K562 (cell line): ENCODE results near the gene GNPTAB.
"Not testable (repeated sequence)": the region's sequence is repeated elsewhere in the genome, so short reads cannot be mapped to it uniquely, and the experiment has no call there.

ENCODE experiments used
- CHD2 ChIP-seq: IDR thresholded peaks from 2 replicates; pipeline ENCODE4 v1.6.1; 2011; ENCODE audit warnings: low read depth, low read length
- DNMT1 ChIP-seq: fragments of 450-650 bp; IDR thresholded peaks from 2 replicates; pipeline ENCODE4 v1.6.1; 2016; ENCODE audit warnings: antibody characterized with exemption, mild to moderate bottlenecking
- E2F1 ChIP-seq: sonication (generic); formaldehyde crosslinking; IDR thresholded peaks from 2 replicates; pipeline ENCODE4 v1.8.1; 2023; ENCODE audit warnings: mild to moderate bottlenecking, missing genetic modification reagents, moderate library complexity
- GTF3C2 ChIP-seq: IDR thresholded peaks from 3 replicates; pipeline ENCODE4 v1.6.1; 2011; ENCODE audit warnings: borderline replicate concordance, mild to moderate bottlenecking, moderate library complexity; ENCODE audit not compliant: insufficient read length; ENCODE audit errors: extremely low read depth
- NFRKB ChIP-seq: fragments of 450-650 bp; IDR thresholded peaks from 2 replicates; pipeline ENCODE4 v1.6.1; 2016; ENCODE audit warnings: low read depth
- NR0B1 ChIP-seq: fragments of 450-650 bp; IDR thresholded peaks from one replicate; pipeline ENCODE4 v1.6.1; 2018; ENCODE audit warnings: mild to moderate bottlenecking, moderate library complexity; ENCODE audit not compliant: partially characterized antibody
- RFX5 ChIP-seq: IDR thresholded peaks from 2 replicates; pipeline ENCODE4 v1.6.1; 2011; ENCODE audit warnings: low read depth, mild to moderate bottlenecking, improper control_type of control experiment, low read length
- SETDB1 ChIP-seq: IDR thresholded peaks from one replicate; pipeline ENCODE4 v1.6.1; 2012; ENCODE audit warnings: low read length, control low read depth, inconsistent platforms
- UBTF ChIP-seq, 2 experiments: IDR thresholded peaks; 2 replicates each; pipeline ENCODE4 v1.6.1; 2012; ENCODE audit warnings: improper control_type of control experiment in 2 of 2, low read depth in 2 of 2, low read length in 2 of 2, borderline replicate concordance in 1 of 2
- USF2 ChIP-seq: sonication (generic); formaldehyde crosslinking; IDR thresholded peaks from 2 replicates; pipeline ENCODE4 v1.5.0; 2020; ENCODE audit warnings: missing genetic modification reagents

- not testable (repeated sequence) for TF ChIP-seq CHD2; DNMT1; NR0B1; RFX5; NFRKB; UBTF (IDR thresholded peaks at IDR 0.05; ENCODE audit: borderline replicate concordance in 1 of 2, low read depth in 2 of 2, low read length in 2 of 2); USF2 (CRISPR knock-in tag); GTF3C2; SETDB1; E2F1 (CRISPR knock-in tag)
These were observed 36.9 kb upstream of the GNPTAB start for GRCh38 chr12:101867619-101868018.
